Panc1 (cell line): ENCODE results near the gene FGGY. TPM values are rescaled to one million over a fixed set of nuclear protein-coding genes. Genes with fewer than 3 reads are reported as not detected.

Experiments used
- ATAC-seq: fragments of 200-7000 bp; cut with Tn5 transposase; 2 replicates; pipeline ENCODE4 v1.9.1; 2020; ENCODE audit warnings: mild to moderate bottlenecking, moderate library complexity
- BruUV-seq: library from RNA; stranded (reverse); fragments of 400-500 nt; replicated peaks from 2 replicates; lab custom pipeline; 2021; lab: Mats Ljungman, UMichigan
- CTCF ChIA-PET: fragments of 300-600 bp; sonication (Branson Sonifier 250); formaldehyde crosslinking; loops from one replicate; lab custom pipeline; 2022; ENCODE audit warnings: antibody characterized with exemption; lab: Charles Lee
- POLR2A ChIA-PET: fragments of 300-600 bp; sonication (Branson Sonifier 250); formaldehyde crosslinking; loops from one replicate; lab custom pipeline; 2022; ENCODE audit warnings: antibody characterized with exemption; lab: Charles Lee
- DNase-seq: peaks from one replicate; pipeline ENCODE4 v3.0.0-alpha.2; 2010; ENCODE audit warnings: low read depth, low spot score
- H3K27ac ChIP-seq: 2 replicates; pipeline ENCODE4 v1.5.1; 2011; ENCODE audit warnings: mild to moderate bottlenecking, low read length, inconsistent platforms
- H3K27me3 ChIP-seq: fragments of 200-500 bp; sonication (Bioruptor generic); 2 replicates; pipeline ENCODE4 v1.6.0; 2014; ENCODE audit warnings: low read length, inconsistent platforms; ENCODE audit not compliant: control insufficient read depth, insufficient read depth
- H3K36me3 ChIP-seq: fragments of 200-500 bp; sonication (Bioruptor generic); 2 replicates; pipeline ENCODE4 v1.5.1; 2014; ENCODE audit warnings: inconsistent platforms, mild to moderate bottlenecking, low read length, moderate library complexity; ENCODE audit not compliant: control insufficient read depth, insufficient read depth
- H3K4me1 ChIP-seq: 2 replicates; pipeline ENCODE4 v1.5.1; 2011; ENCODE audit warnings: inconsistent platforms, mild to moderate bottlenecking, low read length, moderate library complexity; ENCODE audit not compliant: control insufficient read depth, insufficient read depth
- H3K4me3 ChIP-seq, 2 experiments: 2 replicates each; pipeline ENCODE4 v1.5.1; 2011 to 2012; ENCODE audit warnings: low read depth in 2 of 2, low read length in 2 of 2, mild to moderate bottlenecking in 2 of 2, inconsistent platforms in 1 of 2, moderate library complexity in 1 of 2
- H3K9me3 ChIP-seq: fragments of 200-500 bp; sonication (Bioruptor generic); 2 replicates; pipeline ENCODE4 v1.5.1; 2014; ENCODE audit warnings: low read depth, mild to moderate bottlenecking, inconsistent platforms, low read length, moderate library complexity; ENCODE audit not compliant: control insufficient read depth, insufficient read depth
- CTCF ChIP-seq: fragments of 450-650 bp; IDR thresholded peaks from 2 replicates; pipeline ENCODE4 v1.5.1; 2017; ENCODE audit warnings: mild to moderate bottlenecking
- POLR2AphosphoS5 ChIP-seq: IDR thresholded peaks from 2 replicates; pipeline ENCODE4 v1.6.1; 2012; ENCODE audit warnings: mild to moderate bottlenecking, low read depth, low read length, moderate library complexity
- REST ChIP-seq, 2 experiments: IDR thresholded peaks; 2 replicates each; pipeline ENCODE4 v1.6.1; 2011 to 2012; ENCODE audit warnings: low read depth in 2 of 2, control low read depth in 1 of 2, low read length in 1 of 2, mild to moderate bottlenecking in 1 of 2, moderate library complexity in 1 of 2; ENCODE audit not compliant: insufficient read depth in 1 of 2
- SIN3A ChIP-seq: IDR thresholded peaks from 2 replicates; pipeline ENCODE4 v1.6.1; 2012; ENCODE audit warnings: low read depth, mild to moderate bottlenecking, low read length, moderate library complexity, borderline replicate concordance; ENCODE audit not compliant: insufficient read depth
- TCF7L2 ChIP-seq: IDR thresholded peaks from 2 replicates; pipeline ENCODE4 v1.6.1; 2011; ENCODE audit warnings: mild to moderate bottlenecking, low read depth, low read length, inconsistent platforms
- in situ Hi-C: cut with HindIII; loops from 2 replicates; pipeline ENCODE4 v1.10.0; 2016; ENCODE audit warnings: low sequenced_read_pairs, low pct_unique_long_range_greater_than_20kb
- intact Hi-C: fragments of 100-400 bp; cut with micrococcal nuclease; formaldehyde crosslinking; loops from one replicate; pipeline ENCODE4 v1.10.0; 2022; ENCODE audit not compliant: unreplicated experiment
- total RNA-seq: library from RNA; stranded (reverse); gene quantifications from one replicate; pipeline ENCODE4 v1.2.1, GENCODE V29; 2021; ENCODE audit not compliant: unreplicated experiment

The FGGY gene
- total RNA-seq, 1 experiment from 2014 or later = 15.5 TPM

- TF ChIP-seq REST (IDR thresholded peaks at IDR 0.05; ENCODE audit: insufficient read depth in 1 of 2, low read depth in 2 of 2, low read length in 1 of 2) = no peak
- no peak for TF ChIP-seq SIN3A
- no peak for TF ChIP-seq TCF7L2
- no peak for TF ChIP-seq CTCF
- no peak for TF ChIP-seq POLR2AphosphoS5
- no TSS peak for BruUV-seq
Measured at GRCh38 chr1:59635097-59635496, 338.2 kb downstream of the FGGY start.

GRCh38 chr1:59638231-59638711 lies 341.4 kb downstream of the FGGY start:
- no TSS peak for BruUV-seq

More at GRCh38 chr1:59635097-59635496, 338.2 kb downstream of the FGGY start:
- ATAC-seq = no peak
- Histone ChIP-seq H3K36me3 (no peaks in the 10 kb centered on the region), H3K4me1 (no peaks in the 10 kb centered on the region), H3K27ac (no peak overlapping the region), H3K27me3 (no peaks in the 10 kb centered on the region), H3K4me3 (no peak overlapping the region), H3K9me3 (no peaks in the 10 kb centered on the region)
- ChIA-PET CTCF (interaction anchor here (0.5 kb wide), 1 partner anchor 935 kb away, joined by 6 read pairs; no protein-coding TSS in a partner anchor), POLR2A (no interaction called here)
- DNase-seq = no peak
- in situ Hi-C loops (no loop called here), intact Hi-C loops (no loop called here)

More at GRCh38 chr1:59638231-59638711, 341.4 kb downstream of the FGGY start:
- CTCF ChIA-PET = no interaction called here
- H3K4me1 ChIP-seq = no peaks in the 10 kb centered on the region
- intact Hi-C loops = no loop called here
- DNase-seq (no peak), ATAC-seq (no peak)
- H3K36me3 ChIP-seq = no peaks in the 10 kb centered on the region
- POLR2A ChIA-PET = no interaction called here
- no peaks in the 10 kb centered on the region for H3K27me3 ChIP-seq
- no peak overlapping the region for H3K27ac ChIP-seq
- no peaks in the 10 kb centered on the region for H3K9me3 ChIP-seq
- in situ Hi-C loops = no loop called here
- TF ChIP-seq SIN3A (no peak), POLR2AphosphoS5 (no peak), REST (IDR thresholded peaks at IDR 0.05; ENCODE audit: insufficient read depth in 1 of 2, low read depth in 2 of 2, low read length in 1 of 2) (no peak), TCF7L2 (no peak), CTCF (no peak)
- H3K4me3 ChIP-seq = no peak overlapping the region
